H1 (cell line): ENCODE data around the gene SELENOO. TPM values are rescaled to one million over a fixed set of nuclear protein-coding genes. Genes with fewer than 3 reads are reported as not detected.

Source experiments
- CTCF ChIA-PET: fragments of 300-600 bp; sonication (Branson Sonifier 250); formaldehyde crosslinking; loops from one replicate; lab custom pipeline; 2021; ENCODE audit not compliant: partially characterized antibody; lab: Charles Lee
- POLR2A ChIA-PET: fragments of 300-600 bp; sonication (Branson Sonifier 250); formaldehyde crosslinking; loops from one replicate; lab custom pipeline; 2021; ENCODE audit warnings: inconsistent platforms; ENCODE audit not compliant: partially characterized antibody; lab: Charles Lee
- DNase-seq, 2 experiments: peaks; one replicate each; pipeline versions ENCODE4 v3.0.0 to v3.0.0-alpha.2; 2010 to 2022; ENCODE audit warnings: low spot score in 2 of 2, low read depth in 1 of 2, mixed read lengths in 1 of 2
- FAIRE-seq: peaks from 2 replicates; lab custom pipeline; 2011; peaks lifted over from hg19 to GRCh38; lab: Jason Lieb, UNC
- H2AFZ ChIP-seq: 2 replicates; pipeline ENCODE4 v1.8.1; 2012; ENCODE audit warnings: low read length, inconsistent platforms
- H2AK5ac ChIP-seq: 2 replicates; pipeline ENCODE4 v1.6.1; 2013; ENCODE audit warnings: low read depth, low read length
- H2BK120ac ChIP-seq: replicated peaks from 2 replicates; pipeline ENCODE3; 2013; ENCODE audit warnings: low read depth, low read length, inconsistent platforms
- H2BK12ac ChIP-seq: 2 replicates; pipeline ENCODE4 v1.6.1; 2013; ENCODE audit warnings: low read depth, low read length
- H2BK15ac ChIP-seq: 2 replicates; pipeline ENCODE4 v1.6.1; 2013; ENCODE audit warnings: low read length
- H2BK20ac ChIP-seq: 2 replicates; pipeline ENCODE4 v1.6.1; 2013; ENCODE audit warnings: low read length
- H2BK5ac ChIP-seq: 2 replicates; pipeline ENCODE4 v1.6.1; 2013; ENCODE audit warnings: low read depth, low read length
- H3K14ac ChIP-seq: 2 replicates; pipeline ENCODE4 v1.6.1; 2013; ENCODE audit warnings: inconsistent platforms; ENCODE audit not compliant: insufficient read length
- H3K18ac ChIP-seq: 2 replicates; pipeline ENCODE4 v1.6.1; 2013; ENCODE audit warnings: low read length; ENCODE audit errors: extremely low read depth
- H3K23ac ChIP-seq: 2 replicates; pipeline ENCODE4 v1.6.1; 2013; ENCODE audit warnings: inconsistent platforms; ENCODE audit not compliant: insufficient read length
- H3K23me2 ChIP-seq: 2 replicates; pipeline ENCODE4 v1.6.1; 2013; ENCODE audit warnings: low read depth, low read length
- H3K27ac ChIP-seq: 2 replicates; pipeline ENCODE4 v1.6.1; 2011; ENCODE audit warnings: low read depth, low read length, inconsistent platforms
- H3K27me3 ChIP-seq, 4 experiments: replicated peaks in 1 of 4; 1 replicate in 1 of 4; 2 replicates in 3 of 4; pipeline versions ENCODE4 v1.6.1 to v1.8.1; 2011 to 2013; ENCODE audit warnings: low read length in 3 of 4, mild to moderate bottlenecking in 3 of 4, inconsistent platforms in 2 of 4, mixed read lengths in 2 of 4, moderate library complexity in 1 of 4; ENCODE audit not compliant: control insufficient read depth in 3 of 4, insufficient read depth in 3 of 4; ENCODE audit errors: extremely low read depth in 1 of 4
- H3K36me3 ChIP-seq, 4 experiments: 2 replicates each; pipeline versions ENCODE4 v1.6.1 to v1.8.1; 2011 to 2013; ENCODE audit warnings: mild to moderate bottlenecking in 4 of 4, low read length in 3 of 4, moderate library complexity in 2 of 4, control low read depth in 1 of 4, inconsistent platforms in 1 of 4; ENCODE audit not compliant: insufficient read depth in 4 of 4, control insufficient read depth in 2 of 4
- H3K4ac ChIP-seq: replicated peaks from 2 replicates; pipeline ENCODE3; 2013; ENCODE audit warnings: low read length, low read depth, mixed read lengths, inconsistent platforms; ENCODE audit not compliant: insufficient read length
- H3K4me1 ChIP-seq, 4 experiments: replicated peaks in 1 of 4; 1 replicate in 1 of 4; 2 replicates in 3 of 4; pipeline versions ENCODE4 v1.6.1 to v1.8.1; 2011 to 2013; ENCODE audit warnings: low read length in 3 of 4, inconsistent platforms in 2 of 4, mixed read lengths in 1 of 4; ENCODE audit not compliant: insufficient read depth in 4 of 4, control insufficient read depth in 3 of 4
- H3K4me2 ChIP-seq, 2 experiments: 2 replicates each; pipeline versions ENCODE4 v1.6.1 to v1.8.1; 2011 to 2013; ENCODE audit warnings: low read depth in 2 of 2, low read length in 2 of 2, control low read depth in 1 of 2, inconsistent platforms in 1 of 2, mild to moderate bottlenecking in 1 of 2; ENCODE audit not compliant: insufficient read depth in 1 of 2
- H3K4me3 ChIP-seq, 4 experiments: fragments of 200-600, 300-600 bp in 1 of 4; sonication (generic), shearing (Covaris generic), sonication (Bioruptor Twin) in 1 of 4; 2 replicates each; pipeline versions ENCODE4 v1.5.1 to v1.8.1; 2011 to 2016; ENCODE audit warnings: low read length in 4 of 4, low read depth in 3 of 4, control low read depth in 2 of 4, inconsistent platforms in 2 of 4, mild to moderate bottlenecking in 2 of 4, mixed read lengths in 1 of 4, moderate library complexity in 1 of 4; ENCODE audit not compliant: insufficient read depth in 2 of 4; ENCODE audit errors: extremely low read depth in 1 of 4
- H3K56ac ChIP-seq: replicated peaks from 2 replicates; pipeline ENCODE3; 2013; ENCODE audit warnings: low read depth, mild to moderate bottlenecking, mixed read lengths, low read length, inconsistent platforms; ENCODE audit not compliant: insufficient read length
- H3K79me1 ChIP-seq: 2 replicates; pipeline ENCODE4 v1.6.1; 2013; ENCODE audit warnings: low read depth, low read length, control low read depth
- H3K79me2 ChIP-seq, 2 experiments: 2 replicates each; pipeline versions ENCODE4 v1.6.1 to v1.8.1; 2012 to 2013; ENCODE audit warnings: low read length in 2 of 2, mild to moderate bottlenecking in 2 of 2, inconsistent platforms in 1 of 2; ENCODE audit not compliant: insufficient read depth in 2 of 2, control insufficient read depth in 1 of 2
- H3K9ac ChIP-seq, 4 experiments: replicated peaks in 1 of 4; 1 replicate in 1 of 4; 2 replicates in 3 of 4; pipeline versions ENCODE4 v1.6.1 to v1.8.1; 2011 to 2013; ENCODE audit warnings: low read depth in 3 of 4, low read length in 3 of 4, control low read depth in 2 of 4, mild to moderate bottlenecking in 2 of 4, moderate library complexity in 2 of 4, inconsistent platforms in 1 of 4; ENCODE audit errors: extremely low read depth in 1 of 4
- H3K9me3 ChIP-seq, 2 experiments: 2 replicates each; pipeline versions ENCODE4 v1.6.1 to v1.8.1; 2012 to 2013; ENCODE audit warnings: mild to moderate bottlenecking in 2 of 2, moderate library complexity in 2 of 2, control low read depth in 1 of 2, inconsistent platforms in 1 of 2, low read depth in 1 of 2, low read length in 1 of 2, mixed read lengths in 1 of 2; ENCODE audit not compliant: insufficient read depth in 2 of 2
- H4K20me1 ChIP-seq, 2 experiments: replicated peaks in 1 of 2; 2 replicates each; pipeline versions ENCODE3 to v1.8.1; 2011 to 2013; ENCODE audit warnings: inconsistent platforms in 2 of 2, low read length in 2 of 2, mild to moderate bottlenecking in 1 of 2; ENCODE audit not compliant: insufficient read depth in 2 of 2, control insufficient read depth in 1 of 2
- H4K5ac ChIP-seq: 2 replicates; pipeline ENCODE4 v1.6.1; 2013; ENCODE audit warnings: low read length, low read depth, mixed read lengths, inconsistent platforms; ENCODE audit not compliant: insufficient read length
- H4K8ac ChIP-seq: 2 replicates; pipeline ENCODE4 v1.8.0; 2013; ENCODE audit warnings: mild to moderate bottlenecking, moderate library complexity, low read length, inconsistent platforms; ENCODE audit not compliant: insufficient read depth; ENCODE audit errors: extremely low read depth
- H4K91ac ChIP-seq: replicated peaks from 2 replicates; pipeline ENCODE3; 2013; ENCODE audit warnings: low read length, mixed read lengths, inconsistent platforms; ENCODE audit not compliant: insufficient read length
- CHD1 ChIP-seq: IDR thresholded peaks from 2 replicates; pipeline ENCODE4 v1.6.1; 2012; ENCODE audit warnings: low read depth, low read length, improper control_type of control experiment
- MAX ChIP-seq: IDR thresholded peaks from 2 replicates; pipeline ENCODE4 v1.6.1; 2012; ENCODE audit warnings: inconsistent platforms
- RBBP5 ChIP-seq: IDR thresholded peaks from 2 replicates; pipeline ENCODE4 v1.7.1; 2012; ENCODE audit warnings: low read depth, mild to moderate bottlenecking, inconsistent platforms, low read length, moderate library complexity, borderline replicate concordance
- SIX5 ChIP-seq: IDR thresholded peaks from 2 replicates; pipeline ENCODE4 v1.6.1; 2011; ENCODE audit warnings: mild to moderate bottlenecking, low read depth, low read length
- SRF ChIP-seq: IDR thresholded peaks from 2 replicates; pipeline ENCODE4 v1.6.1; 2011; ENCODE audit warnings: mild to moderate bottlenecking, low read depth, low read length, moderate library complexity
- WGBS, 2 experiments: shearing (Covaris generic) in 1 of 2; methylation state at CpG; one replicate each; pipeline versions ENCODE4 v1.1.6 to v1.1.7; 2013 to 2015; ENCODE audit warnings: low lambda C conversion rate in 2 of 2, mixed read lengths in 2 of 2, inconsistent platforms in 1 of 2, low coverage in 1 of 2, missing lambda C conversion rate in 1 of 2; ENCODE audit not compliant: insufficient replicate concordance in 2 of 2, insufficient coverage in 1 of 2, insufficient read length in 1 of 2; ENCODE audit errors: extremely low coverage in 1 of 2, missing lambda C conversion rate in 1 of 2; 5-methylcytosine and 5-hydroxymethylcytosine counted together
- polyA plus RNA-seq, 7 experiments: library from polyadenylated mRNA; depleted of rRNA in 3 of 7; stranded (reverse) in 5 of 7; unstranded in 2 of 7; fragments of >200 nt in 5 of 7; fragments of 200-250 nt in 2 of 7; gene quantifications; 1 replicate in 5 of 7; 2 replicates in 1 of 7; 4 replicates in 1 of 7; pipeline versions ENCODE4 v1.2.1 to v1.2.3, GENCODE V29; 2011 to 2013; ENCODE audit warnings: missing spikeins in 2 of 7, mixed read lengths in 2 of 7
- total RNA-seq: library from RNA; stranded (reverse); fragmentation: NEBNext Ultra II Directional; extraction: Animal tissue kit (Norgen Biotek cat#: 25700); gene quantifications from 2 replicates; pipeline ENCODE4 v1.2.1, GENCODE V29; 2021

Gene SELENOO
- total and polyA plus RNA-seq, 2 of the 8 experiments (the other 6 are each of a cell fraction or from before 2014, with no cell fraction given): 18.6 to 25.1 TPM

- peaks cover 0 to 10% of the 10 kb centered on the region in 2 experiments; a peak in 1 of 4 replicates for H3K9me3 ChIP-seq
- no peak overlapping the region for H2AK5ac ChIP-seq
- POLR2A ChIA-PET: interaction anchor here (1.9 kb wide), 1 partner anchor 16 kb away, joined by 4 read pairs; the partner anchor contains the start of gene HDAC10
Measured at GRCh38 chr22:50266994-50267393, 66.2 kb downstream of the SELENOO start.

More at GRCh38 chr22:50266994-50267393, 66.2 kb downstream of the SELENOO start:
- Histone ChIP-seq H2BK5ac (no peak overlapping the region), H4K5ac (no peak overlapping the region), H3K4me3 (peak overlapping the region in 1 of 4 experiments; percentile 51; a peak in 1 of 8 replicates), H2BK20ac (no peak overlapping the region), H2AFZ (no peak overlapping the region), H3K36me3 (no peaks in the 10 kb centered on the region), H2BK12ac (no peak overlapping the region), H3K23me2 (peaks cover 11% of the 10 kb centered on the region; the same call in 1 of the 2 replicates), H3K4me1 (peaks cover 2 to 18% (median 13%) of the 10 kb centered on the region in 4 experiments; a peak in 6 of 7 replicates), H3K27ac (no peak overlapping the region), H3K18ac (no peak overlapping the region), H3K79me2 (no peaks in the 10 kb centered on the region), H4K8ac (no peak overlapping the region), H2BK15ac (no peak overlapping the region), H3K27me3 (peaks cover 24 to 57% (median 46%) of the 10 kb centered on the region in 4 experiments; a peak in 6 of 7 replicates), H2BK120ac (no peak overlapping the region), H3K56ac (no peak overlapping the region), H3K79me1 (no peaks in the 10 kb centered on the region), H4K91ac (no peak overlapping the region), H3K4me2 (peak overlapping the region; percentile 28 to 52; a peak in 2 of 4 replicates), H3K23ac (no peak overlapping the region), H3K9ac (no peak overlapping the region), H3K14ac (no peak overlapping the region), H3K4ac (no peak overlapping the region), H4K20me1 (no peaks in the 10 kb centered on the region)
- DNase-seq (no peak), FAIRE-seq (no peak)
- whole genome bisulfite sequencing, 2 experiments: 79% methylated on average over 25 of the region's 37 CpGs; no CpG with 5 or more reads in 1 of the 2 experiments
- TF ChIP-seq SRF: no peak
- no peak for TF ChIP-seq RBBP5
- TF ChIP-seq CHD1: no peak
- TF ChIP-seq MAX: no peak
- TF ChIP-seq SIX5: no peak
- CTCF ChIA-PET: interaction anchor here (0.5 to 4.7 kb wide), 8 partner anchors 10 to 86 kb away, joined by 3 to 30 read pairs (median 4); partner anchors contain the start of gene HDAC10
